Right atrium auricular region (tissue), 2 donors: ENCODE data around the gene STRC. TPM values are rescaled to one million over a fixed set of nuclear protein-coding genes. Genes with fewer than 3 reads are reported as not detected.
"Not testable (repeated sequence)": the region's sequence is repeated elsewhere in the genome, so short reads cannot be mapped to it uniquely, and the experiment has no call there.

Experiments
- DNase-seq: peaks from one replicate; pipeline ENCODE4 v3.0.0-alpha.2; 2019; ENCODE audit warnings: low spot score
- H3K27ac ChIP-seq, 2 donors: fragments of 200-600 bp; sonication (generic); 1 replicate in 1 of 2; 2 replicates in 1 of 2; pipeline ENCODE4 v1.5.1; 2016 to 2019
- H3K27me3 ChIP-seq, 2 donors: fragments of 200-600 bp; sonication (generic); one replicate each; pipeline versions ENCODE4 v1.5.1 to v1.6.0; 2017 to 2019
- H3K36me3 ChIP-seq: fragments of 200-600 bp; sonication (generic); one replicate; pipeline ENCODE4 v1.5.1; 2016
- H3K4me1 ChIP-seq, 2 donors: fragments of 200-600 bp; sonication (generic); one replicate each; pipeline versions ENCODE4 v1.5.1 to v1.6.0; 2017 to 2019
- H3K4me3 ChIP-seq, 2 donors: fragments of 200-600 bp; sonication (generic); 1 replicate in 1 of 2; 2 replicates in 1 of 2; pipeline ENCODE4 v1.5.1; 2017 to 2019; ENCODE audit warnings: mild to moderate bottlenecking in 1 of 2, moderate library complexity in 1 of 2
- H3K9me3 ChIP-seq, 2 donors: fragments of 200-600 bp; sonication (generic); one replicate each; pipeline ENCODE4 v1.5.1; 2019
- total RNA-seq, 2 donors: library from RNA; depleted of rRNA; stranded (reverse); fragments of >200 nt; gene quantifications; one replicate each; pipeline ENCODE4 v1.1.0, GENCODE V29; 2016
- TF ChIP-seq, protein P1 (sequence below), 2 donors: fragments of 200-600 bp; sonication (generic); IDR thresholded peaks; one replicate each; pipeline ENCODE4 v1.5.1; 2019; ENCODE audit warnings: antibody characterized with exemption in 2 of 2

The STRC gene
- total RNA-seq, result under 1 TPM in 1 of 2 donors, not detected in 1; 0.39 TPM

GRCh38 chr15:43618700-43619099 lies at the start of gene STRC:
Gene STRC (minus strand): TSS chr15:43618800. CDS start chr15:43618722, 78 bp downstream.
- H3K4me3 ChIP-seq, H3K4me1 ChIP-seq, DNase-seq, H3K27me3 ChIP-seq, H3K9me3 ChIP-seq, H3K36me3 ChIP-seq, H3K27ac ChIP-seq: not testable (repeated sequence)

DNA sequence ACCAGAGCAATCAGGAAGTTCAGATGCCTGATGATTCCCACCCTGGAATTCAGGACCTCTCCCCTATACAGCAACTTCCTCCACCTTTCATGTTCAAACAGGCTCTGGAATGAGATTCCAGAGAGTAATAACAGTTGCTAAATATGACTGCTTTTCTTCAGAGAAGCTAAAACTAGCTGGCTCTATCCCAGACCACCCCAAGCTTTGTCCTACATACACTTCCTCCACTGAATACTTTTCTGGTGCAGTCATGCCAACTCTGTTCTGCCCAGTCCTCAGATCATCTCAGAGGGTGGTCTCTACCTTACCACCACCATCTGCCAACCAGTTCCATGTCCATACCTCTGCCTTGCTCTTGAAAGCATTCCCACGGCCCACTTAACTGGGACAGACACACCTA lies 47.6 kb upstream of the STRC start:
- H3K4me1 ChIP-seq, H3K9me3 ChIP-seq, DNase-seq: not testable (repeated sequence)

GRCh38 chr15:43663333-43663732 lies 44.7 kb upstream of the STRC start:
- not testable (repeated sequence) for H3K4me3 ChIP-seq, H3K36me3 ChIP-seq, H3K27me3 ChIP-seq, H3K4me1 ChIP-seq, H3K9me3 ChIP-seq, H3K27ac ChIP-seq, DNase-seq

More for the DNA sequence above, 47.6 kb upstream of the STRC start:
- not testable (repeated sequence) for H3K27ac ChIP-seq, H3K36me3 ChIP-seq, H3K27me3 ChIP-seq, H3K4me3 ChIP-seq

GRCh38 chr15:43662293-43662692 lies 43.7 kb upstream of the STRC start:
- DNase-seq, H3K36me3 ChIP-seq, H3K4me1 ChIP-seq, H3K9me3 ChIP-seq, H3K27me3 ChIP-seq, H3K27ac ChIP-seq, H3K4me3 ChIP-seq: not testable (repeated sequence)

- H3K9me3 ChIP-seq, H3K36me3 ChIP-seq, H3K27ac ChIP-seq, H3K4me3 ChIP-seq, DNase-seq, H3K4me1 ChIP-seq, H3K27me3 ChIP-seq: not testable (repeated sequence)
Measured at GRCh38 chr15:43659727-43660126, 41.1 kb upstream of the STRC start.

GRCh38 chr15:43649430-43649926 lies 30.9 kb upstream of the STRC start:
- not testable (repeated sequence) for H3K9me3 ChIP-seq, H3K4me3 ChIP-seq, DNase-seq

GRCh38 chr15:43648649-43649429 lies 30.2 kb upstream of the STRC start, which contains the start of gene CATSPER2:
Gene CATSPER2 (minus strand): TSS chr15:43648844. CDS start chr15:43648061, 783 bp downstream.
- no peaks in the 10 kb centered on the region for H3K27me3 ChIP-seq
- no peak within 1 kb of the TSS for H3K4me3 ChIP-seq
- TF ChIP-seq, protein P1, sequence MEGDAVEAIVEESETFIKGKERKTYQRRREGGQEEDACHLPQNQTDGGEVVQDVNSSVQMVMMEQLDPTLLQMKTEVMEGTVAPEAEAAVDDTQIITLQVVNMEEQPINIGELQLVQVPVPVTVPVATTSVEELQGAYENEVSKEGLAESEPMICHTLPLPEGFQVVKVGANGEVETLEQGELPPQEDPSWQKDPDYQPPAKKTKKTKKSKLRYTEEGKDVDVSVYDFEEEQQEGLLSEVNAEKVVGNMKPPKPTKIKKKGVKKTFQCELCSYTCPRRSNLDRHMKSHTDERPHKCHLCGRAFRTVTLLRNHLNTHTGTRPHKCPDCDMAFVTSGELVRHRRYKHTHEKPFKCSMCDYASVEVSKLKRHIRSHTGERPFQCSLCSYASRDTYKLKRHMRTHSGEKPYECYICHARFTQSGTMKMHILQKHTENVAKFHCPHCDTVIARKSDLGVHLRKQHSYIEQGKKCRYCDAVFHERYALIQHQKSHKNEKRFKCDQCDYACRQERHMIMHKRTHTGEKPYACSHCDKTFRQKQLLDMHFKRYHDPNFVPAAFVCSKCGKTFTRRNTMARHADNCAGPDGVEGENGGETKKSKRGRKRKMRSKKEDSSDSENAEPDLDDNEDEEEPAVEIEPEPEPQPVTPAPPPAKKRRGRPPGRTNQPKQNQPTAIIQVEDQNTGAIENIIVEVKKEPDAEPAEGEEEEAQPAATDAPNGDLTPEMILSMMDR (IDR thresholded peaks at IDR 0.05), result no peak
- H3K9me3 ChIP-seq, result no peaks in the 10 kb centered on the region
- no peaks in the 10 kb centered on the region for H3K4me1 ChIP-seq
- DNase-seq, result no peak
- H3K36me3 ChIP-seq, result peaks cover 9% of the 10 kb centered on the region
- H3K27ac ChIP-seq, result no peak within 1 kb of the TSS

More at GRCh38 chr15:43649430-43649926, 30.9 kb upstream of the STRC start:
- not testable (repeated sequence) for H3K27me3 ChIP-seq, H3K27ac ChIP-seq, H3K4me1 ChIP-seq, H3K36me3 ChIP-seq

DNA sequence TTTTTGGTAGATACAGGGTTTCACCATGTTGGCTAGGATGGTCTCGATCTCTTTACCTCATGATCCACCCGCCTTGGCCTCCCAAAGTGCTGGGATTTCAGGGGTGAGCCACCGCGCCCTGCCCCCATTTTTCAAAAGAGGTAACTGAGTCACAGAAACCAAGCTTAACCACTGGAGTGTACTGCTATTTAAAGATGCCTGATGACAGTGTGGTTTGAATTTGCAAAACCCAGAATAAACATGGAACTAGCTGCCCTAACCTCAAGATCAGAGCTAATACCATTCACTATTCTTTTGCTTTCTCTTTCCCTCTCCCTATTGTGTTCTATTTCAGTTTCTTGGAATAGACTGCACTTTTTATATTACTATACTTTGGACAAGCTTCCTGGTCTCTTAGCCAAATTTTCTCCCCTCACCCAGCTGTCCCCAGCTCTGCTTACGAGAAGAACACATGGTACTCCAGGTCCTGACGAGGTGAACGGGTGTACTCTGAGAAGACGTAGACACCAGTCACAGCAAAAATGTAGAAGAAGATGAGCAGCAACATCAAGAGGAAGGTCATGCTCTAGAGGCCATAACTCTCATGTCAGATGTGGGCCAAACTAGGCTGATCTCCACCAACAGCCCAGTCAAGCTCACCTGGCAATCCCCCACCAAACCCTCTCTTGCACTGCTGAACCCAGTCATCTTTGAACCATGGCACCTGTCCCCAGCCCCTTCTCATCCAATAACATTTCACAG lies 20.0 kb upstream of the STRC start:
- not testable (repeated sequence) for H3K4me1 ChIP-seq, DNase-seq, H3K4me3 ChIP-seq, H3K36me3 ChIP-seq, H3K27ac ChIP-seq, H3K27me3 ChIP-seq, H3K9me3 ChIP-seq

GRCh38 chr15:43626937-43627336 lies 8.3 kb upstream of the STRC start:
- H3K4me1 ChIP-seq, H3K27ac ChIP-seq, H3K9me3 ChIP-seq, H3K27me3 ChIP-seq, H3K36me3 ChIP-seq, DNase-seq, H3K4me3 ChIP-seq: not testable (repeated sequence)
